ES-I3 (cell line): Measurements from ENCODE around the gene CLINT1.
"Not testable (repeated sequence)": the region's sequence is repeated elsewhere in the genome, so short reads cannot be mapped to it uniquely, and the experiment has no call there.

Source experiments
- H3K36me3 ChIP-seq: 2 replicates; pipeline ENCODE4 v1.6.1; 2013; ENCODE audit warnings: mild to moderate bottlenecking, low read length, control low read depth, moderate library complexity; ENCODE audit not compliant: insufficient read depth
- H3K4me1 ChIP-seq: 2 replicates; pipeline ENCODE4 v1.6.1; 2013; ENCODE audit warnings: mild to moderate bottlenecking, control low read depth, low read length; ENCODE audit not compliant: insufficient read depth
- H3K9ac ChIP-seq: 2 replicates; pipeline ENCODE4 v1.6.1; 2013; ENCODE audit warnings: low read depth, mild to moderate bottlenecking, low read length, moderate library complexity
- H3K9me3 ChIP-seq: 2 replicates; pipeline ENCODE4 v1.6.1; 2013; ENCODE audit warnings: mild to moderate bottlenecking, low read length, moderate library complexity; ENCODE audit not compliant: control insufficient read depth, insufficient read depth

Gene CLINT1

GRCh38 chr5:157874861-157875260 is 15.9 kb upstream of the CLINT1 start:
- Histone ChIP-seq H3K9ac (no peak overlapping the region), H3K36me3 (no peaks in the 10 kb centered on the region), H3K4me1 (no peaks in the 10 kb centered on the region), H3K9me3 (no peaks in the 10 kb centered on the region)

DNA sequence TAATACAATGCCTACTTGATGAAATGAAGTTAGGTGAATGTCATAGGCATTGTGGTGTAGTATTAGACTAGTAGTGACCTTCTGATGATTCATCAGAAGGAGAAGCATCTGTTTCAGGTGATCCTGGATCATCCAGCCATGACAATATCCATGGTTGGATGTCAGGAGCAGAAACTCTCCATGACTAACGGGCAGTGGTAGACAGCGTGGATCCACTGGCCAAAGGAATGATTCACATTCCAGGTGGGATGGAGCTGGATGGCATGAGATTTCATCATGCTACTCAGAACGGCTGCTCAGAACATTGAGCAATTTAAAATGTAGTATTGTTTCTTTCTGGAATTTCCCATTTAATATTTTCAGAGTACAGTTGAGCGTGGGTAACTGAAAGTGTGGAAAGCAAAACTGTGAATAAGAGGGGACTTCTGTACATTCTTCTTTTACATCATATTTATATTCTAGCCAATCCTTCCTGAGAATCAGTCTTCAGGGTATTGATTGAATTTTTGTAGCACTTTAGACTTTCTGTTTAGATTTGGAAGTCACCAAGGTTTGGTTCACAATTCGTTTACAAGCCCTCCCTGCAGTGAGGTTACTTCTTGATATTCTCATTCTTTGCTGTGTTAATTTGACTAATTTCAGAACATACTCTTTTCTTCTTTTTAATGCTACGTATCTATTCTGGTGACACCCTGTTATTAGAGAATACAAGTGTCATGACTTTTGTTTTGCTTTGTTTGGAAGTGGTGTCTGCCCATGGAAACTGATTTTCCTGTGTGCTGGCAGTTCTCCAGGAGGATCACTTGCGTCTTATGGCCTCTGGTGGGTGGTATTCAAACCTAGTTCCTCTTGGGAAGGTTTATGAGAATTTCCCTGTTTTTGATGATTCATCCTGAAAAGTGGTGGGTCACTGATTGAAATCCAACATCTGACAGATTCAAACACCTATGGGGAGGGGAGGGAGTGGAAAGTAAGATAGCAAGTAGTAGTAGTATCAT is 12.2 kb upstream of the CLINT1 start:
- Histone ChIP-seq H3K9me3 (no peaks in the 10 kb centered on the region), H3K36me3 (no peaks in the 10 kb centered on the region), H3K4me1 (no peaks in the 10 kb centered on the region), H3K9ac (no peak overlapping the region)

DNA sequence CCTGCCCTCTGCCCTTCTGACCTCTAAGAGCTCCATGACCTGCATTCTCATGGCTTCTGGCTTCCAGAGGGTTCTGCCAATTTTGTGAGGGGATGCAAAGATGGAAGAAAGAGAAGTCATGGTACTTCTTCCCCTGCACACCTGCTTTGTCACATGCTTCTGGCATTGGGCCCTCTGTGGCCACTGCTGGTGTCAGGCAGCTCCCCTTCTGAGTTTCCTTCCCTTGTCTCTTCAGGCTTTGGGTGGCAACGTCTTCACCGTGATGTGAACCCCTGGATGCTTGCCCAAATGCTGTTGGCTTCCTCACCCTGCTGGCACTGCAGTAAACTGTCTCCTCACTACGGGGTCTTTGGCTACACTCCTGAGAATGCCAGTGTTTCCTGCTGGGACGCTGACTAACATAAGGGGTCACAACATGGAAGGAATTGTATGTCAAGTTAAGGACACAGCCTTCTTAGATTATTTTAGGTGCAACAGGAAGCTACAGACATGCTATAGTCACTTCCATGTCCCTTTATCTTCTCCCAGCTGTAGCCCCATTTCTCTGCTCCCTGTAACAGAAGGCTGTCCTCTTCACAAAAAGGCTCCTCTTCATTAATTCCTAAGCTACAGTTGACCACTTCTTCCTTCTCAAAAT is 8.9 kb upstream of the CLINT1 start:
- Histone ChIP-seq H3K9ac (no peak overlapping the region), H3K4me1 (no peaks in the 10 kb centered on the region; the same call in 1 of the 2 replicates), H3K36me3 (no peaks in the 10 kb centered on the region)

DNA sequence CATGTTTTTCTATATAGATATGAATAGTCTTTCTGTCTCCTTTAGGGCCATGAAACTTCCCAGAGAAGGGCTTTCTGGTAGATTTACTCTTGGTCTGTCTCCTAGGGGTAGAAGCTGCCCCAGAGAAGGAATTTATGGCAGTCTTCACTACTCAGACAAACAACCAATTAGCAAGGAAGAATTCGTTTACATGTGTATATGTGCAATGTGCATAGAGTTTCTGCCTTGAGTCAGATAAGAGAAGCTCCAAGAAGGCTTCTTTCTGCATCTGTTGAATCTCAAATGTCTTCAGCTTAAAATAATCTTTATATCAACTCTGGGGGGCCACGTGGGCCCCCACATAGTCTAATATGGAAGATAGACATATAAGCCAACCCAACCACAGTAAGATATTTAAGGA is 7.6 kb upstream of the CLINT1 start:
- H3K36me3 ChIP-seq: no peaks in the 10 kb centered on the region
- no peaks in the 10 kb centered on the region for H3K9me3 ChIP-seq
- H3K9ac ChIP-seq: no peak overlapping the region
- H3K4me1 ChIP-seq: no peaks in the 10 kb centered on the region; the same call in 1 of the 2 replicates

More for the DNA sequence above, 8.9 kb upstream of the CLINT1 start:
- no peaks in the 10 kb centered on the region for H3K9me3 ChIP-seq

DNA sequence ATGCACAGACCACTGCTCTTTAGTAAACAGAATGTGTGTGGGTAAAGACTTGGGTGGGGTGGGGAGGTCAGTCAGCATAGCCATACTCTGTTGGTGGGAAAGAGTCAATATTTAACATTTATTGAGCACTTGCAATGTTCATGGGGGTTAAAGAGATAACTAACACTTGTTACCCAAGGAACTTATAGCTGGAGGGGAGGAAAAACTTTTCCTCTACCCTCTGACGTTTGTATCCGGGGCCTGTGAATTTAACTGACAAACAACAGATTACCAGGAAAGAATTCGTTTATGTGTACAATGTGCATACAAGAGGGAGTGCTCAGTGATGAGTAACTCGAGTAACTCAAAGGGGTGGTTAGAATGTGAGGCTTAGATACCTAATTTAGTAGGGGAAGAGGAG is 6.8 kb upstream of the CLINT1 start:
- Histone ChIP-seq H3K4me1 (no peaks in the 10 kb centered on the region; the same call in 1 of the 2 replicates), H3K36me3 (no peaks in the 10 kb centered on the region), H3K9me3 (no peaks in the 10 kb centered on the region), H3K9ac (no peak overlapping the region)

- H3K36me3 ChIP-seq: no peaks in the 10 kb centered on the region
- H3K9me3 ChIP-seq: no peaks in the 10 kb centered on the region
- no peak overlapping the region for H3K9ac ChIP-seq
- no peaks in the 10 kb centered on the region; the same call in 1 of the 2 replicates for H3K4me1 ChIP-seq
Observed at GRCh38 chr5:157864067-157864466, 5.1 kb upstream of the CLINT1 start.

GRCh38 chr5:157862183-157862851 is 3.4 kb upstream of the CLINT1 start:
- Histone ChIP-seq H3K9me3 (no peaks in the 10 kb centered on the region), H3K9ac (no peak overlapping the region), H3K36me3 (no peaks in the 10 kb centered on the region), H3K4me1 (peaks cover 4% of the 10 kb centered on the region; the same call in 1 of the 2 replicates)

GRCh38 chr5:157860898-157861890 is 2.2 kb upstream of the CLINT1 start:
- H3K9ac ChIP-seq: no peak overlapping the region
- H3K9me3 ChIP-seq: no peaks in the 10 kb centered on the region
- peaks cover 4% of the 10 kb centered on the region; the same call in 1 of the 2 replicates for H3K4me1 ChIP-seq
- H3K36me3 ChIP-seq: no peaks in the 10 kb centered on the region

DNA sequence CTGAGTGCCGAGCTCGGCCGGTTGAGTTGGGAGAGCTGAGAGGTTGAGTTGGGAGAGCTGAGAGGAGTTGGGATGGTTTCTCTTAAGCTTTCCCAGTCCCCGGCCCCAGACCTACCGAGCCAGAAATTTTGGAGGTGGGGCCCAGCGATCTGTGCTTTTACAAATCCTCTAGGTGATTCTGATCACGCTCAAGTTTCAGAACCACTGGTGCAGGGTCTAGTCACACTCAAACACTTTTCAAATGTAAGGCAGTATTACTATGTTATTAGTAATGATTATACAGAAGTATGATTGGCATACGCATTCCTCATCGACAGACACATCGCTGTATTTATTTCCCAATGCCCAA is 256 bp upstream of the CLINT1 start:
- peaks cover 4% of the 10 kb centered on the region; the same call in 1 of the 2 replicates for H3K4me1 ChIP-seq
- peak overlapping the region; percentile 86; the same call in 1 of the 2 replicates for H3K9ac ChIP-seq
- no peaks in the 10 kb centered on the region for H3K36me3 ChIP-seq
- no peaks in the 10 kb centered on the region for H3K9me3 ChIP-seq

GRCh38 chr5:157857816-157858526 is 974 bp downstream of the CLINT1 start:
- Histone ChIP-seq H3K9ac (peak overlapping the region; percentile 86), H3K4me1 (peaks cover 4% of the 10 kb centered on the region; the same call in 1 of the 2 replicates), H3K9me3 (no peaks in the 10 kb centered on the region), H3K36me3 (no peaks in the 10 kb centered on the region)

DNA sequence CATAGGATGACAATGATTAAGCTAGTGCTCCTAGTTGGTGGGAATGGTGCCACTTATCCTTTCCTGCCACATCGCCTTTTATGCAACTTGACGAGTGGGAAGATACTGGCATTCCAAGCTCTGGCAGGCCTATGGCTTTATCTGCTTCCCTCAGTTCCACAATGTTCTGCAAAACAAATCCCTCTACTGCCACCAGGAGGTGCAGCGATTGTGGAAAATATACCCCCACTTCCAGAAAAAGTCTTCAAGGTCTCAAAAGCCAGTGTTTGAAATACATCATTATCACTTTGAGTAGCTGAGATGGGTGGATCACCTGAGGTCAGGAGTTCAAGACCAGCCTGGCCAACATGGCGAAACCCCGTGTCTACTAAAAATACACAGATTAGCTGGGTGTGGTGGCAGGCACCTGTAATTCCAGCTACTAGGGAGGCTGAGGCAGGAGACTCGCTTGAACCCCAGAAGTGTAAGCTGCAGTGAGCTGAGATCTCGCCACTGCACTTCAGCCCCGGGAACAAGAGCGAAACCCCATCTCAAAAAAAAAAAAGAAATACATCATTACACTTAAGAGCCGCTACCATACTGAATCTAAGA is 3.4 kb downstream of the CLINT1 start:
- H3K9ac ChIP-seq: no peak overlapping the region

GRCh38 chr5:157853365-157853764 is 5.6 kb downstream of the CLINT1 start:
- H3K4me1 ChIP-seq, H3K9ac ChIP-seq: not testable (repeated sequence)

More for the DNA sequence above, 3.4 kb downstream of the CLINT1 start:
- H3K36me3 ChIP-seq: no peaks in the 10 kb centered on the region
- no peaks in the 10 kb centered on the region for H3K9me3 ChIP-seq
- peaks cover 4% of the 10 kb centered on the region; the same call in 1 of the 2 replicates for H3K4me1 ChIP-seq

More at GRCh38 chr5:157853365-157853764, 5.6 kb downstream of the CLINT1 start:
- not testable (repeated sequence) for H3K9me3 ChIP-seq, H3K36me3 ChIP-seq
